ENCODE measurements around the gene BSN. TPM values are rescaled to one million over a fixed set of nuclear protein-coding genes. Genes with fewer than 3 reads are reported as not detected.
"Not testable (repeated sequence)": the region's sequence is repeated elsewhere in the genome, so short reads cannot be mapped to it uniquely, and the experiment has no call there.

BSN gene
- total RNA-seq, 1 experiment from 2014 or later: 0.05 TPM

- no peak for DNase-seq (ENCODE audit: extremely low read depth, low read depth)
These were observed 19.5 kb upstream of the BSN start for GRCh38 chr3:49534581-49535441.

GRCh38 chr3:49535971-49536874, 18.1 kb upstream of the BSN start:
- no peak for DNase-seq (ENCODE audit: extremely low read depth, low read depth)

GRCh38 chr3:49536875-49537533, 17.3 kb upstream of the BSN start:
- DNase-seq (ENCODE audit: extremely low read depth, low read depth): no peak

- DNase-seq (ENCODE audit: extremely low read depth, low read depth): peak; percentile 86
These were observed 14.4 kb upstream of the BSN start for GRCh38 chr3:49539659-49540560.

GRCh38 chr3:49552087-49552486, 2.2 kb upstream of the BSN start:
- DNase-seq (ENCODE audit: extremely low read depth, low read depth): no peak

- peak; percentile 20 for DNase-seq (ENCODE audit: extremely low read depth, low read depth)
These were observed 969 bp upstream of the BSN start for GRCh38 chr3:49553324-49553691.

- DNase-seq (ENCODE audit: extremely low read depth, low read depth): peak; percentile 8
These were observed 472 bp downstream of the BSN start for GRCh38 chr3:49554633-49555265.

- no peak for DNase-seq (ENCODE audit: extremely low read depth, low read depth)
These were observed 2.4 kb downstream of the BSN start for GRCh38 chr3:49556500-49557275.

GRCh38 chr3:49563040-49563578, 8.8 kb downstream of the BSN start:
- DNase-seq (ENCODE audit: extremely low read depth, low read depth): no peak

GRCh38 chr3:49563766-49564165, 9.5 kb downstream of the BSN start:
- no peak for DNase-seq (ENCODE audit: extremely low read depth, low read depth)

GRCh38 chr3:49566312-49566711, 12.0 kb downstream of the BSN start:
- no peak for DNase-seq (ENCODE audit: extremely low read depth, low read depth)

- no peak for DNase-seq (ENCODE audit: extremely low read depth, low read depth)
These were observed 13.1 kb downstream of the BSN start for GRCh38 chr3:49567406-49567805.

GRCh38 chr3:49568965-49569364, 14.7 kb downstream of the BSN start:
- no peak for DNase-seq (ENCODE audit: extremely low read depth, low read depth)

- DNase-seq (ENCODE audit: extremely low read depth, low read depth): no peak
These were observed 15.9 kb downstream of the BSN start for GRCh38 chr3:49570028-49570654.

- no peak for DNase-seq (ENCODE audit: extremely low read depth, low read depth)
These were observed 27.9 kb downstream of the BSN start for GRCh38 chr3:49582177-49582576.

- not testable (repeated sequence) for DNase-seq (ENCODE audit: extremely low read depth, low read depth)
These were observed 31.0 kb downstream of the BSN start for GRCh38 chr3:49585261-49585755.

GRCh38 chr3:49591615-49592014, 37.3 kb downstream of the BSN start:
- no peak for DNase-seq (ENCODE audit: extremely low read depth, low read depth)

- DNase-seq (ENCODE audit: extremely low read depth, low read depth): no peak
These were observed 38.8 kb downstream of the BSN start for GRCh38 chr3:49593041-49593440.

Measured in NCI-H460 (cell line).